Neutrophil (primary cell): ENCODE results near the gene DSCAM.

Experiments used
- H3K27ac ChIP-seq: fragments of 200-600 bp; sonication (generic); 2 replicates; pipeline ENCODE4 v1.5.1; 2016; ENCODE audit warnings: mild to moderate bottlenecking, moderate library complexity
- H3K27me3 ChIP-seq: fragments of 200-600 bp; sonication (generic); 2 replicates; pipeline ENCODE4 v1.6.0; 2016; ENCODE audit warnings: mild to moderate bottlenecking
- H3K36me3 ChIP-seq: fragments of 200-600 bp; sonication (generic); 2 replicates; pipeline ENCODE4 v1.5.1; 2017
- H3K4me1 ChIP-seq, 2 experiments: fragments of 200-600 bp in 1 of 2; sonication (generic) in 1 of 2; 1 replicate in 1 of 2; 2 replicates in 1 of 2; pipeline versions ENCODE4 v1.5.1 to v1.6.1; 2013 to 2016; ENCODE audit warnings: low read depth in 1 of 2, low read length in 1 of 2, mild to moderate bottlenecking in 1 of 2, moderate library complexity in 1 of 2; ENCODE audit not compliant: control insufficient read depth in 1 of 2, insufficient read depth in 1 of 2
- H3K4me3 ChIP-seq, 2 experiments: fragments of 200-600 bp in 1 of 2; sonication (generic) in 1 of 2; 1 replicate in 1 of 2; 2 replicates in 1 of 2; pipeline ENCODE4 v1.5.1; 2013 to 2016; ENCODE audit warnings: low read depth in 1 of 2, low read length in 1 of 2, mild to moderate bottlenecking in 1 of 2, moderate library complexity in 1 of 2
- H3K9me3 ChIP-seq: fragments of 200-600 bp; sonication (generic); 2 replicates; pipeline ENCODE4 v1.5.1; 2016
- CTCF ChIP-seq: fragments of 200-600 bp; sonication (generic); IDR thresholded peaks from 2 replicates; pipeline ENCODE4 v1.5.1; 2016; ENCODE audit warnings: antibody characterized with exemption

The DSCAM gene

DNA sequence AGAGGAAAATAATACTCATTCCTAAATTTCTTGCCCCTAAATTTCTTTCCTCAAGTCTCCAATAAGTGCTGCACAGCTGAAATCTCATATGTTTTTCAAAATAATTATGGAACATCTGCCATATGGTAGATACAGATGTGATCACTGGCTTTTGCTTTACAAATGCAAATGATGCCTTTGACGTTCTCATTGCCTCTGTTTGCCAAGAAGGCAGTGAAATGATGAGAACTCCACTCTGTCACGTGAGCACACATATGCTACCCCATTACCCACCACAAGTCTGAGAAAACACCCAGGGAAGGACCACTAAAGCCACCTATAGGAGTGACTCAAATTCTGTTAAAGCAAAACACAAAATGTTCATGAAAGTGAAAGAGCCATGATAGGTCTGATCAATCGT, 43.9 kb downstream of the DSCAM start:
- Histone ChIP-seq H3K9me3 (no peaks in the 10 kb centered on the region), H3K27me3 (no peaks in the 10 kb centered on the region), H3K4me3 (no peak overlapping the region), H3K27ac (no peak overlapping the region), H3K4me1 (no peaks in the 10 kb centered on the region), H3K36me3 (no peaks in the 10 kb centered on the region)
- no peak for TF ChIP-seq CTCF

DNA sequence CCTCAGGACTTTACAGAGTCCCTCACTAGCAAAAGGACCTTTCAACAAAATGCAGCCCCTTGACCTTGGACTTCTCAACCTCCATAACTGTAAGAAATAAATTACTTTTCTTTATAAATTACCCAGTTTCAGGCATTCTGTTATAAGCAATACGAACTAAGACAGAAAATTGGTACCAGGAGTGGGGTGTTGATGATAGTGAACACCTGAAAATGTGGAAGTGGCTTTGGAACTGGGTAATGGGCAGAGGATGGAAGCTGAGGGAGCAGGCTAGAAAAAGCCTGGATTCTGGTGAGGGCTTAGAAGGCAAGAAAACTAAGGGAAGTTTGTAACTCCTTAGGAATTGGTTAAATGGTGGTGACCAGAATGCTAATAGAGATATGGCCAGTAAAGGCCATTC, 46.8 kb downstream of the DSCAM start:
- no peak for TF ChIP-seq CTCF
- H3K9me3 ChIP-seq = no peaks in the 10 kb centered on the region
- H3K27ac ChIP-seq = no peak overlapping the region
- no peaks in the 10 kb centered on the region for H3K36me3 ChIP-seq
- no peak overlapping the region for H3K4me3 ChIP-seq
- H3K4me1 ChIP-seq = no peaks in the 10 kb centered on the region
- H3K27me3 ChIP-seq = no peaks in the 10 kb centered on the region

- Histone ChIP-seq H3K36me3 (no peaks in the 10 kb centered on the region), H3K27me3 (no peaks in the 10 kb centered on the region), H3K4me3 (no peak overlapping the region), H3K9me3 (no peaks in the 10 kb centered on the region), H3K27ac (no peak overlapping the region), H3K4me1 (no peaks in the 10 kb centered on the region)
- TF ChIP-seq CTCF = no peak
Observed at GRCh38 chr21:40797891-40798290, 49.1 kb downstream of the DSCAM start.

DNA sequence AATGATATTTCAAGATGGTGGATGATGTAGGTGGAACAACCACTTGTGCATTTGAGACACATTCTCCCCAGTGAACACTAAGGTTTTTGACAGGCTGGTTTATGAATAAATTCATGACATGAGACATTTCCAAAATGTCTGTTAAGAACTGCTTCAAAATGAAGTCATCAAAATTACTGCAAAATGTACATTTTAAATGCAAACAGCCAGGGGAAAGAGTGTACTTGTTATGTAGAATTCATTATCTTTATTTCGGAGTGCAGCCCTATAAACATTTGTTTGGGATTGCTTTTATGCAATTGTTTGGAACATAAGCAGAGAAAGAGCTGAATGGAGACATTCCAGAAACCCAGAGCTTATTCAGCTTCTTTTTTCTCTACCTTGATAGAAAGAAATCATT, 49.5 kb downstream of the DSCAM start:
- no peak overlapping the region for H3K4me3 ChIP-seq
- H3K36me3 ChIP-seq = no peaks in the 10 kb centered on the region
- no peak for TF ChIP-seq CTCF
- no peaks in the 10 kb centered on the region for H3K27me3 ChIP-seq
- H3K27ac ChIP-seq = no peak overlapping the region
- H3K4me1 ChIP-seq = no peaks in the 10 kb centered on the region
- H3K9me3 ChIP-seq = no peaks in the 10 kb centered on the region

DNA sequence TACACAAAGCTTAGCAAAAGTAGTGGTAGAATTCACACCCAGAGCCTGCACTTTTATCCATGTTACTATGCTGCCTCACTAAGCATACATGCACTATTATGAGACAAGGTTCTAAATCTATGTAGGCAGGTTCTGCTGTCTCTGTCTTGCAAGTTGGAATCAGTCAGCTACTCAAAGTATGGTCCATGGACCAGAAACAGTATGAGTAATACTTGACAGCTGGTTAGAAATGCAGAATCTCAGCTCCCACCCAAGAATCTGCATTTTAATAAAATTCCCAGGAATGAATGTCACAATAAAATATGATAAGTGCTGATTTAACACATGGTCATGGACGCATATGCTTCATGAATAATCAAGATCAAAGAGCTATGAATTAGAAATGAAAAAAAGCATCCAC, 50.5 kb downstream of the DSCAM start:
- Histone ChIP-seq H3K36me3 (no peaks in the 10 kb centered on the region), H3K4me3 (no peak overlapping the region), H3K4me1 (no peaks in the 10 kb centered on the region), H3K27ac (no peak overlapping the region), H3K27me3 (no peaks in the 10 kb centered on the region), H3K9me3 (no peaks in the 10 kb centered on the region)
- no peak for TF ChIP-seq CTCF

DNA sequence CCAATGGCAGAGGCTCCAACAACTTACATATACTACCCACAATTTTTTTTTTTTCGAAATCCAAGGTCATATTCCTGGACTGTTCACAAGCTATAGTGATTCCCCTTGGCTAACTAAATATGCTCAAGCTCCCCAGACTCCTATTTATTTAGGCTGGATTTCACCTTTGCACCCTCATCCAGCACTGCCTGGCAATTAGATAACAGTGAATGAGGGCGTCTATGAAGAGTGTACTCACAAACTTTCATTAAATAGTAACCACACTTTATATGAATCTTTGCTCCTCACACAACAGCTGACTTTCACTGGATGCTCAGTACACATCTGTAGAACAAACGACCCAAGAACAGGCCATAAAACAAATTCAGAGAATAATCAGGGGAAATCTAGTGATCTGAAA, 51.6 kb downstream of the DSCAM start:
- no peak overlapping the region for H3K4me3 ChIP-seq
- H3K4me1 ChIP-seq = no peaks in the 10 kb centered on the region
- TF ChIP-seq CTCF = no peak
- H3K36me3 ChIP-seq = no peaks in the 10 kb centered on the region
- H3K9me3 ChIP-seq = no peaks in the 10 kb centered on the region
- H3K27ac ChIP-seq = no peak overlapping the region
- H3K27me3 ChIP-seq = no peaks in the 10 kb centered on the region
